Stomach (tissue), 9 donors: ENCODE results near the gene EXOSC7. TPM values are rescaled to one million over a fixed set of nuclear protein-coding genes. Genes with fewer than 3 reads are reported as not detected.
A peak's percentile ranks its signal among the peaks of the same experiment; 100 is the strongest.

ENCODE experiments used
- DNase-seq, 2 donors: peaks; one replicate each; pipeline versions ENCODE4 v3.0.0 to v3.0.0-alpha.2; 2013 to 2019
- H3K27ac ChIP-seq, 5 donors: fragments of 200-600 bp in 4 of 5; sonication (generic) in 4 of 5; one replicate each; pipeline ENCODE4 v1.5.1; 2013 to 2019; ENCODE audit warnings: mild to moderate bottlenecking in 1 of 5, moderate library complexity in 1 of 5
- H3K27me3 ChIP-seq, 3 donors: fragments of 200-600 bp; sonication (generic); one replicate each; pipeline ENCODE4 v1.5.1; 2017 to 2019; ENCODE audit warnings: mixed run types in 1 of 3
- H3K36me3 ChIP-seq, 4 donors: fragments of 200-600 bp; sonication (generic); 1 replicate in 3 of 4; 2 replicates in 1 of 4; pipeline ENCODE4 v1.5.1; 2016 to 2019
- H3K4me1 ChIP-seq, 4 donors: fragments of 200-600 bp; sonication (generic); one replicate each; pipeline ENCODE4 v1.5.1; 2016 to 2019
- H3K4me3 ChIP-seq, 4 donors: fragments of 200-600 bp; sonication (generic) in 3 of 4; one replicate each; pipeline ENCODE4 v1.5.1; 2016 to 2019; ENCODE audit warnings: mild to moderate bottlenecking in 1 of 4
- H3K9me3 ChIP-seq, 4 donors: fragments of 200-600 bp; sonication (generic); one replicate each; pipeline ENCODE4 v1.5.1; 2016 to 2019
- EP300 ChIP-seq: sonication (generic); formaldehyde crosslinking; IDR thresholded peaks from one replicate; pipeline ENCODE4 v1.6.1; 2017; ENCODE audit warnings: antibody characterized with exemption
- POLR2A ChIP-seq, 4 donors: fragments of 450-650 bp; IDR thresholded peaks; one replicate each; pipeline ENCODE4 v1.6.1; 2016; ENCODE audit warnings: antibody characterized with exemption in 4 of 4, control low read depth in 2 of 4, mild to moderate bottlenecking in 1 of 4, moderate library complexity in 1 of 4
- POLR2AphosphoS5 ChIP-seq, 3 donors: sonication (generic); formaldehyde crosslinking; IDR thresholded peaks; one replicate each; pipeline ENCODE4 v1.6.1; 2016; ENCODE audit warnings: antibody characterized with exemption in 3 of 3
- WGBS, 5 donors: extraction: QIAGEN DNeasy Blood & Tissue Kit in 3 of 5; methylation state at CpG; one replicate each; pipeline versions ENCODE4 v1.1.5 to v1.1.7; 2013 to 2018; 5-methylcytosine and 5-hydroxymethylcytosine counted together
- intact Hi-C: fragments of 100-400 bp; cut with DNase I; formaldehyde crosslinking; loops from one replicate; pipeline ENCODE4 v1.15.1; 2023; ENCODE audit warnings: low total_unique reads
- polyA plus RNA-seq, 3 donors: library from polyadenylated mRNA; stranded (reverse); fragments of 200-250 nt; gene quantifications; one replicate each; pipeline ENCODE4 v1.2.3, GENCODE V29; 2013
- small RNA-seq, 4 donors: library from RNA; depleted of rRNA; stranded (forward); fragments of <200 nt; gene quantifications; one replicate each; pipeline ENCODE3, GENCODE V24; 2016
- total RNA-seq, 5 donors: library from RNA; depleted of rRNA; stranded (reverse); fragments of >200 nt; gene quantifications; one replicate each; pipeline versions ENCODE4 v1.1.0 to v1.2.3, GENCODE V29; 2014 to 2016
- TF ChIP-seq, protein P1 (sequence below), 7 experiments: fragments of 450-650 bp in 4 of 7; fragments of 200-600 bp in 3 of 7; sonication (generic) in 3 of 7; IDR thresholded peaks; one replicate each; pipeline ENCODE4 v1.5.1; 2016 to 2019; ENCODE audit warnings: antibody characterized with exemption in 7 of 7, control low read depth in 2 of 7, mild to moderate bottlenecking in 1 of 7
- donor health status: healthy with polysubstance abuse.
- donor health status: Bipolar disorder and iron deficiency.
- donor health status: healthy.

Gene EXOSC7
- total and polyA plus RNA-seq, 8 donors: 29.5 to 57.4 (median 42.6) TPM

GRCh38 chr3:45059132-45059531 lies 83.1 kb downstream of the EXOSC7 start:
- Histone ChIP-seq H3K36me3 (no peaks in the 10 kb centered on the region), H3K27ac (peak overlapping the region in 1 of 5 donors; percentile 34), H3K9me3 (no peaks in the 10 kb centered on the region), H3K4me3 (no peak overlapping the region), H3K4me1 (peaks cover 3 to 49% (median 12%) of the 10 kb centered on the region in 4 donors), H3K27me3 (no peaks in the 10 kb centered on the region)
- WGBS, 5 donors: 73 to 99% (median 87%) methylated on average over 2 of the region's 2 CpGs
- intact Hi-C loops: no loop called here
- TF ChIP-seq POLR2AphosphoS5 (IDR thresholded peaks at IDR 0.05) (no peak), EP300 (no peak)
- no peak for DNase-seq

- no peak overlapping the region for H3K4me3 ChIP-seq
- H3K9me3 ChIP-seq: no peaks in the 10 kb centered on the region
- no peak for TF ChIP-seq EP300
- no peak for TF ChIP-seq POLR2A (IDR thresholded peaks at IDR 0.05)
- TF ChIP-seq, protein P1, sequence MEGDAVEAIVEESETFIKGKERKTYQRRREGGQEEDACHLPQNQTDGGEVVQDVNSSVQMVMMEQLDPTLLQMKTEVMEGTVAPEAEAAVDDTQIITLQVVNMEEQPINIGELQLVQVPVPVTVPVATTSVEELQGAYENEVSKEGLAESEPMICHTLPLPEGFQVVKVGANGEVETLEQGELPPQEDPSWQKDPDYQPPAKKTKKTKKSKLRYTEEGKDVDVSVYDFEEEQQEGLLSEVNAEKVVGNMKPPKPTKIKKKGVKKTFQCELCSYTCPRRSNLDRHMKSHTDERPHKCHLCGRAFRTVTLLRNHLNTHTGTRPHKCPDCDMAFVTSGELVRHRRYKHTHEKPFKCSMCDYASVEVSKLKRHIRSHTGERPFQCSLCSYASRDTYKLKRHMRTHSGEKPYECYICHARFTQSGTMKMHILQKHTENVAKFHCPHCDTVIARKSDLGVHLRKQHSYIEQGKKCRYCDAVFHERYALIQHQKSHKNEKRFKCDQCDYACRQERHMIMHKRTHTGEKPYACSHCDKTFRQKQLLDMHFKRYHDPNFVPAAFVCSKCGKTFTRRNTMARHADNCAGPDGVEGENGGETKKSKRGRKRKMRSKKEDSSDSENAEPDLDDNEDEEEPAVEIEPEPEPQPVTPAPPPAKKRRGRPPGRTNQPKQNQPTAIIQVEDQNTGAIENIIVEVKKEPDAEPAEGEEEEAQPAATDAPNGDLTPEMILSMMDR (IDR thresholded peaks at IDR 0.05): no peak
- TF ChIP-seq POLR2AphosphoS5 (IDR thresholded peaks at IDR 0.05): no peak
- peak overlapping the region in 2 of 5 donors; percentile 59 to 65 for H3K27ac ChIP-seq
- no peaks in the 10 kb centered on the region for H3K27me3 ChIP-seq
- H3K4me1 ChIP-seq: peaks cover 12 to 47% (median 14%) of the 10 kb centered on the region in 4 donors
- no peaks in the 10 kb centered on the region for H3K36me3 ChIP-seq
- DNase-seq: no peak
- intact Hi-C loops: no loop called here
- 43 to 59% (median 54%) methylated on average over 4 of the region's 4 CpGs for WGBS, 5 donors
Observed at GRCh38 chr3:45060165-45060892, 84.3 kb downstream of the EXOSC7 start.

Small RNA genes lying within 50 kb of the gene (small RNA-seq; reads per million reads assigned to genes)
- 0 reads per million in 4 donors for gene RNU5B-3P

Other genes starting within 250 kb of the EXOSC7 start
- gene ZNF501, start 246.6 kb upstream of the EXOSC7 start, total RNA-seq: 1 to 10 TPM in 3 of 5 donors, not detected in 2; 2.8 to 7.2 (median 3.5) TPM
- 1 to 10 TPM in 2 of 3 donors, under 1 TPM in 1; 0.95 to 2.6 (median 1.2) TPM for gene ZNF501, start 246.6 kb upstream of the EXOSC7 start, polyA plus RNA-seq
- gene KIAA1143, start 214.6 kb upstream of the EXOSC7 start, total RNA-seq: 10 to 100 TPM in 3 of 5 donors, 1 to 10 TPM in 2; 7.5 to 31.0 (median 15.6) TPM
- 10 to 100 TPM in 2 of 3 donors, 1 to 10 TPM in 1; 7.9 to 13.0 (median 10.1) TPM for gene KIAA1143, start 214.6 kb upstream of the EXOSC7 start, polyA plus RNA-seq
- 1 to 10 TPM in 4 of 5 donors, under 1 TPM in 1; 0.45 to 9.3 (median 2.3) TPM for gene KIF15, start 214.4 kb upstream of the EXOSC7 start, total RNA-seq
- gene KIF15, start 214.4 kb upstream of the EXOSC7 start, polyA plus RNA-seq: 1 to 10 TPM; 1.2 to 3.1 (median 2.7) TPM
- gene TMEM42, start 114.3 kb upstream of the EXOSC7 start, total RNA-seq: 10 to 100 TPM in 3 of 5 donors, 1 to 10 TPM in 2; 7.2 to 21.4 (median 12.1) TPM
- gene TMEM42, start 114.3 kb upstream of the EXOSC7 start, polyA plus RNA-seq: 10 to 100 TPM; 16.7 to 20.3 (median 17.6) TPM
- gene TGM4, start 101.6 kb upstream of the EXOSC7 start, total RNA-seq: not detected
- gene TGM4, start 101.6 kb upstream of the EXOSC7 start, polyA plus RNA-seq: not detected
- 100 to 1,000 TPM in 1 of 5 donors, 10 to 100 TPM in 4; 77.2 to 140 (median 78.8) TPM for gene ZDHHC3, start 70 bp upstream of the EXOSC7 start, total RNA-seq
- gene ZDHHC3, start 70 bp upstream of the EXOSC7 start, polyA plus RNA-seq: 10 to 100 TPM; 29.8 to 60.2 (median 33.7) TPM
- gene CLEC3B, start 50.1 kb downstream of the EXOSC7 start, total RNA-seq: 100 to 1,000 TPM in 1 of 5 donors, 10 to 100 TPM in 2, not detected in 2; 25.4 to 199 (median 73.6) TPM
- 10 to 100 TPM; 16.7 to 29.7 (median 24.0) TPM for gene CLEC3B, start 50.1 kb downstream of the EXOSC7 start, polyA plus RNA-seq
- gene CDCP1, start 170.1 kb downstream of the EXOSC7 start, total RNA-seq: 10 to 100 TPM in 2 of 5 donors, 1 to 10 TPM in 3; 4.1 to 24.5 (median 8.4) TPM
- 1 to 10 TPM; 4.1 to 9.9 (median 7.8) TPM for gene CDCP1, start 170.1 kb downstream of the EXOSC7 start, polyA plus RNA-seq